ENCODE results near the gene MKNK2. TPM values are rescaled to one million over a fixed set of nuclear protein-coding genes. Genes with fewer than 3 reads are reported as not detected.

MKNK2 gene
- total and polyA plus RNA-seq, 10 of the 15 experiments (the other 5 are each of a cell fraction or from before 2014, with no cell fraction given): 9.6 to 365 (median 69.9) TPM

GRCh38 chr19:2050991-2051772 is at the start of gene MKNK2 (continued):
- TF ChIP-seq SMARCA5 (IDR thresholded peaks at IDR 0.05) (peak; percentile 100), SPI1 (IDR thresholded peaks at IDR 0.05; ENCODE audit: borderline replicate concordance, insufficient read depth, low read depth, low read length) (no peak), TAF1 (IDR thresholded peaks at IDR 0.05; ENCODE audit: borderline replicate concordance, low read depth, low read length) (peak; percentile 94), CBFB (IDR thresholded peaks at IDR 0.05; ENCODE audit: low read depth) (peak; percentile 68), RB1 (IDR thresholded peaks at IDR 0.05; ENCODE audit: borderline replicate concordance) (peak; percentile 84; the same call in 1 of the 2 replicates), EED (IDR thresholded peaks at IDR 0.05; ENCODE audit: low read depth) (peak; percentile 13; the same call in 1 of the 2 replicates), LARP7 (IDR thresholded peaks at IDR 0.05) (peak; percentile 100), DPF2 (IDR thresholded peaks at IDR 0.05) (peak; percentile 63), CBX3 (IDR thresholded peaks at IDR 0.05; ENCODE audit: borderline replicate concordance, low read depth) (no peak), SMC3 (IDR thresholded peaks at IDR 0.05; ENCODE audit: borderline replicate concordance, low read length) (peak; percentile 22; the same call in 1 of the 2 replicates), STAT1 (conservative IDR thresholded peaks at IDR 0.05) (no peak), HCFC1 (IDR thresholded peaks at IDR 0.05; ENCODE audit: low read length) (no peak; the same call in 1 of the 2 replicates), NKRF (conservative IDR thresholded peaks at IDR 0.05) (peak; percentile 94), HDAC2 (IDR thresholded peaks at IDR 0.05) (peak; percentile 95; the same call in 1 of the 2 replicates), SREBF2 (IDR thresholded peaks at IDR 0.05; ENCODE audit: low read length) (no peak), POU2F2 (IDR thresholded peaks at IDR 0.05; ENCODE audit: borderline replicate concordance, low read depth, low read length) (peak; percentile 95), CHD2 (IDR thresholded peaks at IDR 0.05; ENCODE audit: borderline replicate concordance, low read depth, low read length) (peak; percentile 18; the same call in 1 of the 2 replicates), BACH1 (IDR thresholded peaks at IDR 0.05; ENCODE audit: borderline replicate concordance) (peak; percentile 99), RELA (IDR thresholded peaks at IDR 0.05; ENCODE audit: borderline replicate concordance, partially characterized antibody) (peak; percentile 61), HSF1 (IDR thresholded peaks at IDR 0.05; ENCODE audit: low read depth, low read length) (no peak), E2F4 (IDR thresholded peaks at IDR 0.05; ENCODE audit: low read depth, low read length) (no peak), PKNOX1 (IDR thresholded peaks at IDR 0.05) (0 out of 2 replicates have a peak, but pooled peaks have one; percentile 31), NR2C2 (IDR thresholded peaks at IDR 0.05; ENCODE audit: borderline replicate concordance, control insufficient read depth, insufficient read length, low read depth) (no peak), NR2C1 (IDR thresholded peaks at IDR 0.05) (no peak), NBN (IDR thresholded peaks at IDR 0.05) (peak; percentile 19; the same call in 1 of the 2 replicates), MEF2B (IDR thresholded peaks at IDR 0.05; ENCODE audit: partially characterized antibody, poor library complexity, severe bottlenecking) (peak; percentile 35), POLR2AphosphoS5 (IDR thresholded peaks at IDR 0.05; ENCODE audit: low read length) (peak; percentile 99)
